CD4-positive, alpha-beta T cell treated with Interleukin-4 for 4 hours (primary cell): ENCODE data around the gene EIF2D.
"Not testable (repeated sequence)": the region's sequence is repeated elsewhere in the genome, so short reads cannot be mapped to it uniquely, and the experiment has no call there.

Experiments used
- DNase-seq: peaks from one replicate; pipeline ENCODE4 v3.0.0-alpha.2; 2020

EIF2D gene

GRCh38 chr1:206612129-206612876 is at the start of gene EIF2D:
Gene EIF2D, minus strand, starts transcription at chr1:206612465. Its CDS starts 123 bp downstream, at chr1:206612342.
- peak; percentile 90 for DNase-seq

DNA sequence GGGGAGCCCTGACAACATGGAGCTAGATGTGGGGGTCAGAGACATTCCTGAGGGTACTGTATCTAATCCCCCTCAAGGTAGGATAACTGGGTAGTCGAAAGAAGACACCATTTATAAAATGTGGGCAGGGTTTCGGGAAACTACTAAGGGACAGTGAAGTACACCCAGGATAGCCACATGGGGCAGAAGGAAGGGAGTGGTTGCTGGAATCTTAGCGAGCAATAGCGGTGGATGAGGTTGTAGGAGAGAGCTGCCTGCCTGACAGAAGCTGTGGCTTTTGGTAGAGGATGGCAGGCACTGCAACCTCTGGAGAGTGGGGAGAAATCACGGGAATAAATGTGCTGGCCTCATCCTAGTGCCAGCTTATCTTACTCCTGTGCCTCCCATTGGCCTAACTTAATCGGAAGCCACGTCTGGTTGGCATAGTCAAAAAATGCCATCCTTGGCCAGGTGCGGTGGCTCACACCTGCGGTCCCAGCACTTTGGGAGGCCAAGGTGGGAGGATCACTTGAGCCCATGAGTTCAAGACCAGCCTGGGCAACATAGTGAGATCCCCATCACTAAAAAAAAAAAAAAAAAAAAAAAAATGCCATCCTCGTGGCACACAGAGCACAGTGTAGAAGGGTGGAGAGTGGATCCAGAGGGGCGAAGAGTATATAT is 49.0 kb upstream of the EIF2D start:
- DNase-seq, result no peak

DNA sequence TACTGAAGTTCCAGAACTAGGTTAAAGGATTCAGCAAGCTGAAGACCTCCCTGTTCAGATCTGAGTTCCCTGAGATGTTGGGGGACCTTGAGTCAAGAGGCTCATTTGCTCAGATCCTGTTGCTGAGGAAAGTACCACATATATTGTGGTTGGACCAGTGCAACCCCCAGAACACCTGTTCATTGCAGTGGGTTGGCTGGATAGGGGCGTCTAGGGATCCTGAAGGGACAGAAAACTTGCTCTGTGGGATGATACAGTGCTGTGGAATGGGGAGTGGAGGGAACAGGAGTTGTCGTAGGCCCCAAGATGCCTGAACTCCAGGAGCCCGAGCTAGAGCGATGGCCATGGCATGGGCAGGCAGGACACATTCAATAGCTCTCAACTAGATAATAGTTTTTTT is 47.9 kb upstream of the EIF2D start:
- DNase-seq, result no peak

GRCh38 chr1:206658981-206659273 is 46.7 kb upstream of the EIF2D start:
- no peak for DNase-seq

DNA sequence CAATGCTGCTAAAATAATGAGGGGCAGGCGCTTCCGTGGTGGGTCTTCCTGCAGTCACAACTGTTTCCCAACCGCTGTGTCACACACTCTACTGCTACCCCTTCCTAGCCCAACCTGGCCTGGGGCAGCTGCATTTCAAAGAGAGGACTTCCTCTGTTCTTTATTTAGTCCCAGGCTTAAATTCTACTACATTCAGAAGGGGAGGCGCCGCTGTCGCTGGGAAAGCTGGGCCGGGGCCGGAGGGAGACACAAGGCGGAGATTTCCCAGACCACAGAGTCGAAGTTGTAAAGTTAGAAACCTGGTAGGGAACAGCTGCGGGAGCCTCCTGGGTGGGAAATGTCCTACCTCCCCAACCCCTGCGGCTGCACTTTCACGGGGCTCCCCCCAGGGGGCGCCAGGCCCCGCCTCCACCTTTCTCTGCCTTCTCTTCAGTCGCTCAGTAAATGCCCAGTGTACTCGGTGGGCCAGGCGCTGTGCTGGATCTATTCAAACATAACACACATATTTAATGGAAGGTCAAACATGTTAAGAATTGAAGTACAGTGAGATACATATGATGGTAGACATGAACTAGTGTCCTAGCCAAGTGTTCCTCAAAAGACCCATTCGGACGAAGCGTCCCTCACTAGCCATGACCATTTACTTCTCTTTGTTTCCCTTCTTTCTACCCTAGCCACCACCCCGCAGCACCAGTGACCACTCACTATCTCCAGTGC is 46.2 kb upstream of the EIF2D start:
- peak; percentile 49 for DNase-seq

DNA sequence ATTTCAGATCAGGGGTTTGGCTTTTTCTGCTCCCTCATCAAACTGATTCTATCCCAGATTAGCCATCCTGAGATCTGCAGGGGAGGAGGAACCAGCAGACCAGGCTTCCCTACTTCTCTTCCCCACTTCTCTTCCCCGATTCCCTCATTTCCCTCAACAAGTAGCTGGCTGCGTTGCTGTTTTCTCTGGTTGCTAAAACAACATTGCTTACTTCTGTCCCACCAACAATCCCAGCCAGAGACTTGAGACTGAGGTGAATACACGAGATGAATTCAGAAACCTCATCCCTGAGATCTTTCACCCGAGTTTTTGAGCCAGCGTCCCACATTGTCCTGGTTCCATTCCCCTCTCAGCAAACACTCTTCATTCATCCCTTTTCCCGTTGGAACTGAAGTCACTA is 45.5 kb upstream of the EIF2D start:
- no peak for DNase-seq

- DNase-seq, result no peak
Observed at GRCh38 chr1:206656936-206657335, 44.7 kb upstream of the EIF2D start.

GRCh38 chr1:206655471-206655882 is 43.2 kb upstream of the EIF2D start:
- no peak for DNase-seq

GRCh38 chr1:206654828-206655227 is 42.6 kb upstream of the EIF2D start:
- DNase-seq, result no peak

- DNase-seq, result no peak
Observed at GRCh38 chr1:206653715-206654459, 41.6 kb upstream of the EIF2D start.

GRCh38 chr1:206651958-206652890 is 40.0 kb upstream of the EIF2D start:
- DNase-seq, result no peak

DNA sequence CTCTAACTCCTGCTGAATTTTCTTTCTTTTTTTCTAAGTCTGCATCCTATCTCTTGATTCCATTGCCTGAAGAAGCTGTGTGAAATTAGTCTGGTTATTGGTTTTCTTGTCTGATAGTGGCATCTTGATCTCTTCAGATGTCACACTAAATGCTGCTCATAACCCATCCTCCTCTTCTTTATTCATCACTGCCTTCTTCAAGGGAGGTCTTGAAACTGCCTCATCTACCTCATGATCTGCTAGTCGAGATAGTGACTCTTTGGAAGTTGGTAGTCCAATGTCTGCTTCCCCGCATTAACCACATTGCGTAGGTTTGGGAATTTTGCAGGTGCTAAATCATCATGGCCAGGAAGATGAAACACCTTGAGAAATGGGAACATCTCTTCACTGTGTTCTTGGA is 38.7 kb upstream of the EIF2D start:
- DNase-seq, result no peak

DNA sequence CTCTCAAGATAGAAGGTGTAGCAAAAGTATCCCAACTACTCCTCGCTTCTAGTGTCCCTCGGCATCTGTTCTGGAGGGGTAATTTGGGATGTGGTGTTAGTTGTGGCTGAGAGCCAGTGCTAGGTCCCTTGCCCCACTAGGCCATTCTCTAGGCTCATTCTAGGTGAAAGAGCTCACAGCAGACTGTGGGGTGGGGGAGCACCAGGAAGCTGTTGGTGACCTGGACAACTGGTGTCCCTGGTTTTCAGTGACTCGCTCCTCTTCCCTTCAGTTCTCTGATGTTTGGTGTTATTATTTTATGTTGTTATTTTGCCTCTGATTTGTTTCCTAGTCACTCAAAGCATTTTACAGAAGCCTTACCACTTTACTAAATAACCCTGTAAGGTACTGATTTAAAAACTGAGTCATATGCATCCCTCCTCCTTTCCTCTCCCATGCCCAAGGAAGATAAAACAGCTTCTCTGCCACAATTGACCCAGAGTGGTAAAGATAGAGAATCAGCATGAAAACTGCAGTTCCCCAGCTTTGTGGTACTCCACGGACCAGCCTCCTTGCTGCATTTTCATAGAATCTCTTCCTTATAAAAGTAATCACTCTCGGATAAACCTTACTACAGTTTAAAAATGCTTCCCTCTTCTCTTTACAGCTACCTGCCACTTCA is 37.1 kb upstream of the EIF2D start:
- DNase-seq, result no peak

- no peak for DNase-seq
Observed at GRCh38 chr1:206647224-206647623, 35.0 kb upstream of the EIF2D start.

DNA sequence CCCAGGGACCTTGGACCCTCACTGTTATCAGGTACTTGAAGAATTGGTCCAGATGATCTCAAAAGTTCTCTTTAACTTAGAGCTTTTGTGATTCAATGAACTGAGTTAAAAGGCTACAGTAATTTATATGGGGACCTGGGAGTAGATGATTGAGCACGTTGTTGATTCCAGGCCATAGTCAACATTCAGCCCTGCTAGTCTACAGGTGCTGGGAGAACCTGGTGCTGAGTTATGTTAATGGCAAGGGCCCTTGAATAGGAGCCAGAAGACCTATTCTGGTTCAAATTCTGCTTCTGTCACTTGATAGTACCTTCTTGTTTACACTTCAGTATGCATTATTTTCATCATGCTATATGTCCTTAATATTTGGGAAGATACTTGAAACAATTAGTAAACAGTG is 34.2 kb upstream of the EIF2D start:
- DNase-seq, result no peak

GRCh38 chr1:206643118-206643698 is 30.9 kb upstream of the EIF2D start:
- no peak for DNase-seq

- not testable (repeated sequence) for DNase-seq
Observed at GRCh38 chr1:206642074-206642473, 29.8 kb upstream of the EIF2D start.

DNA sequence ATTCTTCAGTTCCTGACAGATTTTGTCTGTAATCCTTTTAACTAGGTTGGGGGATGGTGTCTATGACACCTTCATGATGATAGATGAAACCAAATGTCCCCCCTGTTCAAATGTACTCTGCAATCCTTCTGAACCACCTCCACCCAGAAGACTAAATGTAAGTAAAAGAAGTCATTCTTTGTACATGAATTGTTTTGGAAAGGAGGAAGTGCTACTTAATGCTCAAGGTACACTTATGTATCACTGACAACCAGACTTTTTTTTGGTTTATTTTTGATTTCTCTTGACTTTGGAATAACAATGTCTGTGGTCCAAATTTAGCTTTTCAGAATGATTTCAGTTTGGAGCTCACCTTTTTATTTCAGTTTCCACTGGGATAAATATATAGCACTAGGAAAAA is 25.3 kb upstream of the EIF2D start:
- no peak for DNase-seq

GRCh38 chr1:206636671-206637070 is 24.4 kb upstream of the EIF2D start:
- DNase-seq, result no peak

DNA sequence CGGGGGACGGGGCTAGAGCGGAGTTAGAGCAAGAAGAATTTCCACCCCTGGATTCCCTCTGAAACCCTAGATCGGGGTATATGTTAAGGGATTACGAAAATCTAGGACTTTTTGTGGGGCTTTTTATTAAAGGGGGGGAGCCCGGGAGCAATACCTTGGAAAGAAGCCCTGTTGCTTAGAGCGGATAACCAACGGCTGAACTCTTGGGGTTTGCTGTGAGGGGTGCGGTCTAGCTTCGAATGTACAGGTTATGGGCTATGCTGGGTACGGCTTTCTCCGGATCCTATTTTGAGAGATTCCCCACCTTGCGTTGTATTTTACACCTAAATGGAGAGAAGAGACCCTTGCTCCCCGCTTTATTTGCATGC is 23.7 kb upstream of the EIF2D start:
- DNase-seq, result no peak
